Measurements from ENCODE around the gene NID2. TPM values are rescaled to one million over a fixed set of nuclear protein-coding genes. Genes with fewer than 3 reads are reported as not detected.

Gene NID2
- polyA plus RNA-seq, 1 of the 3 experiments (the other 2 are of a cell fraction), result 22.7 TPM

DNA sequence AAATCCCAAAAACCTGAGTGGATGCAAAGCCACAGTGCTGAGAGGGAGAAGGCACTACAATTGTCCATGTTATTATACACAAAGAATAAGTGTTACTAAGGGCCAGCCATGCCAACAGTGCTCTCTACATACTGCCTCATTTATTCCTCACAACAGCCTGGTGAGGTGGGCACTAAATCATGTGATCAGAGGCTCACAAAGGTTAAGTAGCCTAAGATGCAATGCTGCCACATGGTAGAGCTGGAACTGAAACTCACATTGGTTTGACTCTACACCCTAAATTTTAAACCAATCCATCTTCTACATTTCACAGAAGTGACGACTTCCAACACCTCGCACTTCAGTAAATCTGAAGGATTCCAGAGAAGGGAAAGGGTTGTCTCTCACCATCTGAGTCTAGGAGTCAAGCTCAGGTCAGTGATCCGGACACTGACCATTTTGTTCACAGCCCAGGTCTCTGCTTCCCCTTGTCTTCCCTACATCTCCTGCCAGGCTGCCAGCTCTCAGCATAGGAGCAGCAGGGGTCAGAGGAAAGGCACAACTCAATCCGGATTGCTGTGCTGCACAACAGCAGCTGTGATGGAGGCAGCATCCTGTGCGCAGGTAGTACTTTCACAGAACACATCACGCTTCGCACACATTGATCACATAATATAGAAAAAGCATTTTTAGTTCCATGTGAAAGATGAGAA, 29.6 kb downstream of the NID2 start:
- H3K9me3 ChIP-seq, result no peaks in the 10 kb centered on the region
- peaks cover 0 to 53% of the 10 kb centered on the region in 2 experiments for H3K36me3 ChIP-seq (replicated peaks in 1 of 2; ENCODE audit: control insufficient read depth in 1 of 2, insufficient read depth in 2 of 2, low read length in 1 of 2)
- H3K4me3 ChIP-seq (ENCODE audit: low read depth in 2 of 2, low read length in 1 of 2), result no peak overlapping the region
- CTCF ChIA-PET, result interaction anchor here (1.0 kb wide), 1 partner anchor 9 kb away, joined by 3 read pairs; no protein-coding TSS in a partner anchor
- H3K4me2 ChIP-seq, result no peak overlapping the region
- POLR2A ChIA-PET, result no interaction called here
- no peak overlapping the region for H3K9ac ChIP-seq
- H3K27ac ChIP-seq (ENCODE audit: low read depth in 2 of 2, low read length in 1 of 2), result no peak overlapping the region
- H3K79me2 ChIP-seq (ENCODE audit: insufficient read depth), result peaks cover 15% of the 10 kb centered on the region; the same call in 1 of the 2 replicates
- no peaks in the 10 kb centered on the region for H3K27me3 ChIP-seq (ENCODE audit: insufficient read depth)
- no peak overlapping the region for H2AFZ ChIP-seq (ENCODE audit: low read depth)
- TF ChIP-seq GATA2 (CRISPR knock-in tag; IDR thresholded peaks at IDR 0.05) (no peak), FOXJ3 (CRISPR knock-in tag; IDR thresholded peaks at IDR 0.05) (no peak), EZH2phosphoT487 (IDR thresholded peaks at IDR 0.05; ENCODE audit: borderline replicate concordance, low read depth) (no peak), MEF2A (IDR thresholded peaks at IDR 0.05; ENCODE audit: borderline replicate concordance, low read depth) (no peak), RXRA (IDR thresholded peaks at IDR 0.05; ENCODE audit: borderline replicate concordance, low read depth) (no peak), JUND (IDR thresholded peaks at IDR 0.05) (no peak), CHD2 (IDR thresholded peaks at IDR 0.05; ENCODE audit: low read length, partially characterized antibody) (no peak)
- TF ChIP-seq, protein P1, sequence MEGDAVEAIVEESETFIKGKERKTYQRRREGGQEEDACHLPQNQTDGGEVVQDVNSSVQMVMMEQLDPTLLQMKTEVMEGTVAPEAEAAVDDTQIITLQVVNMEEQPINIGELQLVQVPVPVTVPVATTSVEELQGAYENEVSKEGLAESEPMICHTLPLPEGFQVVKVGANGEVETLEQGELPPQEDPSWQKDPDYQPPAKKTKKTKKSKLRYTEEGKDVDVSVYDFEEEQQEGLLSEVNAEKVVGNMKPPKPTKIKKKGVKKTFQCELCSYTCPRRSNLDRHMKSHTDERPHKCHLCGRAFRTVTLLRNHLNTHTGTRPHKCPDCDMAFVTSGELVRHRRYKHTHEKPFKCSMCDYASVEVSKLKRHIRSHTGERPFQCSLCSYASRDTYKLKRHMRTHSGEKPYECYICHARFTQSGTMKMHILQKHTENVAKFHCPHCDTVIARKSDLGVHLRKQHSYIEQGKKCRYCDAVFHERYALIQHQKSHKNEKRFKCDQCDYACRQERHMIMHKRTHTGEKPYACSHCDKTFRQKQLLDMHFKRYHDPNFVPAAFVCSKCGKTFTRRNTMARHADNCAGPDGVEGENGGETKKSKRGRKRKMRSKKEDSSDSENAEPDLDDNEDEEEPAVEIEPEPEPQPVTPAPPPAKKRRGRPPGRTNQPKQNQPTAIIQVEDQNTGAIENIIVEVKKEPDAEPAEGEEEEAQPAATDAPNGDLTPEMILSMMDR (IDR thresholded peaks at IDR 0.05), result no peak
- TF ChIP-seq, protein P2, sequence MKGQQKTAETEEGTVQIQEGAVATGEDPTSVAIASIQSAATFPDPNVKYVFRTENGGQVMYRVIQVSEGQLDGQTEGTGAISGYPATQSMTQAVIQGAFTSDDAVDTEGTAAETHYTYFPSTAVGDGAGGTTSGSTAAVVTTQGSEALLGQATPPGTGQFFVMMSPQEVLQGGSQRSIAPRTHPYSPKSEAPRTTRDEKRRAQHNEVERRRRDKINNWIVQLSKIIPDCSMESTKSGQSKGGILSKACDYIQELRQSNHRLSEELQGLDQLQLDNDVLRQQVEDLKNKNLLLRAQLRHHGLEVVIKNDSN (IDR thresholded peaks at IDR 0.05; ENCODE audit: borderline replicate concordance, low read depth), result no peak
- H3K4me1 ChIP-seq (ENCODE audit: control insufficient read depth in 1 of 2, insufficient read depth in 2 of 2, low read depth in 1 of 2, low read length in 1 of 2), result peaks cover 0 to 8% of the 10 kb centered on the region in 2 experiments; a peak in 1 of 4 replicates
- no peaks in the 10 kb centered on the region for H4K20me1 ChIP-seq (ENCODE audit: insufficient read depth)
- H3F3A ChIP-seq (replicated peaks; ENCODE audit: insufficient read depth), result no peaks in the 10 kb centered on the region
- 74% methylated on average over 7 of the region's 7 CpGs for WGBS (ENCODE audit: low lambda C conversion rate)
- no peak for DNase-seq
- H3K9me2 ChIP-seq, result no peaks in the 10 kb centered on the region

DNA sequence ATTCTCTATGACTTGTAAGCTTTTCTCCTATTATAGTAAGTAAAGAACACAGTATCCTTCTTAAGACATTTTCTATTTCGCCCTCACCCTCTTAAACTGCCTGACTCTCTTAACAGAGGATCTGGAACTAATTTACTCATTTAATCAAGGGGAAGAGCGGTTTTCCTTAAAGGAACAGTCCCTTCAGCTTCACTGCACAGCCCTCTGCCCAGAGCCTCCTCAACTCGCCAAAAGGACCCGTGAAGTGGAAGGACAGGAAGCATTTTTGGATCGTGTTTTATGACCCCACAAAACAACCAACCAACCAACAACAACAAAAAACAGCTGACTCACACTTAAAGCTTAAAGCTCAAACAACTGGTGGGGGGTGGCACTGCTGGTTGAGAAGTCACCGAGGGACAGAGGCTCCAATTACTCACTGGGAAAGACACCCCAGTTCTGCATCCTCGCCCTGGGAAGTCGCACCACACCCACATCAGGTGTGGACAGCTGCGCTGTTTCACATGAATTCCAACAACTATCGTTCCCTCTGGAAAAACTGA, 35.7 kb downstream of the NID2 start:
- Histone ChIP-seq H3K27ac (ENCODE audit: low read depth in 2 of 2, low read length in 1 of 2) (peak overlapping the region; percentile 83 to 91; a peak in 3 of 4 replicates), H3K27me3 (ENCODE audit: insufficient read depth) (no peaks in the 10 kb centered on the region), H3K9me2 (no peaks in the 10 kb centered on the region), H3K9me3 (no peaks in the 10 kb centered on the region), H3K4me2 (peak overlapping the region; percentile 63), H3K9ac (peak overlapping the region; percentile 49; the same call in 1 of the 2 replicates), H3F3A (replicated peaks; ENCODE audit: insufficient read depth) (peaks cover 18% of the 10 kb centered on the region), H3K79me2 (ENCODE audit: insufficient read depth) (peaks cover 4% of the 10 kb centered on the region), H3K4me1 (ENCODE audit: control insufficient read depth in 1 of 2, insufficient read depth in 2 of 2, low read depth in 1 of 2, low read length in 1 of 2) (peaks cover 8 to 40% of the 10 kb centered on the region in 2 experiments; a peak in 3 of 4 replicates), H4K20me1 (ENCODE audit: insufficient read depth) (no peaks in the 10 kb centered on the region), H2AFZ (ENCODE audit: low read depth) (peak overlapping the region; percentile 71), H3K4me3 (ENCODE audit: low read depth in 2 of 2, low read length in 1 of 2) (no peak overlapping the region; a peak in 1 of 4 replicates), H3K36me3 (replicated peaks in 1 of 2; ENCODE audit: control insufficient read depth in 1 of 2, insufficient read depth in 2 of 2, low read length in 1 of 2) (peaks cover 0 to 32% of the 10 kb centered on the region in 2 experiments)
- 32% methylated on average over 10 of the region's 10 CpGs for WGBS (ENCODE audit: low lambda C conversion rate)
- POLR2A ChIA-PET, result no interaction called here
- DNase-seq, result no peak
- CTCF ChIA-PET, result interaction anchor here (0.8 to 1.3 kb wide), 3 partner anchors 10 to 38 kb away, joined by 3 read pairs; no protein-coding TSS in a partner anchor
- TF ChIP-seq, protein P3, sequence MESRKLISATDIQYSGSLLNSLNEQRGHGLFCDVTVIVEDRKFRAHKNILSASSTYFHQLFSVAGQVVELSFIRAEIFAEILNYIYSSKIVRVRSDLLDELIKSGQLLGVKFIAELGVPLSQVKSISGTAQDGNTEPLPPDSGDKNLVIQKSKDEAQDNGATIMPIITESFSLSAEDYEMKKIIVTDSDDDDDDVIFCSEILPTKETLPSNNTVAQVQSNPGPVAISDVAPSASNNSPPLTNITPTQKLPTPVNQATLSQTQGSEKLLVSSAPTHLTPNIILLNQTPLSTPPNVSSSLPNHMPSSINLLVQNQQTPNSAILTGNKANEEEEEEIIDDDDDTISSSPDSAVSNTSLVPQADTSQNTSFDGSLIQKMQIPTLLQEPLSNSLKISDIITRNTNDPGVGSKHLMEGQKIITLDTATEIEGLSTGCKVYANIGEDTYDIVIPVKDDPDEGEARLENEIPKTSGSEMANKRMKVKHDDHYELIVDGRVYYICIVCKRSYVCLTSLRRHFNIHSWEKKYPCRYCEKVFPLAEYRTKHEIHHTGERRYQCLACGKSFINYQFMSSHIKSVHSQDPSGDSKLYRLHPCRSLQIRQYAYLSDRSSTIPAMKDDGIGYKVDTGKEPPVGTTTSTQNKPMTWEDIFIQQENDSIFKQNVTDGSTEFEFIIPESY (IDR thresholded peaks at IDR 0.05; ENCODE audit: borderline replicate concordance, low read depth), result no peak
- TF ChIP-seq TEAD4 (IDR thresholded peaks at IDR 0.05; ENCODE audit: borderline replicate concordance, insufficient read depth) (no peak), SMC3 (IDR thresholded peaks at IDR 0.05; ENCODE audit: low read depth, low read length) (no peak)
- TF ChIP-seq, protein P1 (IDR thresholded peaks at IDR 0.05), result no peak
- TF ChIP-seq, protein P4, sequence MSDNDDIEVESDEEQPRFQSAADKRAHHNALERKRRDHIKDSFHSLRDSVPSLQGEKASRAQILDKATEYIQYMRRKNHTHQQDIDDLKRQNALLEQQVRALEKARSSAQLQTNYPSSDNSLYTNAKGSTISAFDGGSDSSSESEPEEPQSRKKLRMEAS (IDR thresholded peaks at IDR 0.05; ENCODE audit: low read depth), result peak; percentile 56; the same call in 1 of the 2 replicates
- TF ChIP-seq, protein P2 (IDR thresholded peaks at IDR 0.05; ENCODE audit: borderline replicate concordance, low read depth), result no peak

All from SK-N-SH (cell line).